Muscle layer of duodenum (tissue), 2 donors: ENCODE results near the gene NCS1.

Source experiments
- H3K27ac ChIP-seq: one replicate; pipeline ENCODE4 v1.7.0; 2013; ENCODE audit warnings: mild to moderate bottlenecking, low read length
- H3K27me3 ChIP-seq: one replicate; pipeline ENCODE4 v1.7.0; 2013; ENCODE audit warnings: low read depth, mild to moderate bottlenecking, control low read depth, low read length
- H3K36me3 ChIP-seq, 2 donors: one replicate each; pipeline ENCODE4 v1.7.0; 2013; ENCODE audit warnings: low read length in 2 of 2, control low read depth in 1 of 2, mild to moderate bottlenecking in 1 of 2; ENCODE audit not compliant: insufficient read depth in 2 of 2, control insufficient read depth in 1 of 2
- H3K4me1 ChIP-seq, 2 donors: one replicate each; pipeline ENCODE4 v1.7.0; 2013; ENCODE audit warnings: low read length in 2 of 2, mild to moderate bottlenecking in 2 of 2, control low read depth in 1 of 2, moderate library complexity in 1 of 2; ENCODE audit not compliant: insufficient read depth in 2 of 2, control insufficient read depth in 1 of 2
- H3K4me3 ChIP-seq, 2 donors: one replicate each; pipeline ENCODE4 v1.7.0; 2013; ENCODE audit warnings: low read length in 2 of 2, low read depth in 1 of 2, mild to moderate bottlenecking in 1 of 2
- H3K9me3 ChIP-seq, 2 donors: one replicate each; pipeline ENCODE4 v1.7.0; 2013; ENCODE audit warnings: low read length in 2 of 2, control low read depth in 1 of 2, mild to moderate bottlenecking in 1 of 2; ENCODE audit not compliant: control insufficient read depth in 1 of 2
- donor health status: healthy.

Gene NCS1

DNA sequence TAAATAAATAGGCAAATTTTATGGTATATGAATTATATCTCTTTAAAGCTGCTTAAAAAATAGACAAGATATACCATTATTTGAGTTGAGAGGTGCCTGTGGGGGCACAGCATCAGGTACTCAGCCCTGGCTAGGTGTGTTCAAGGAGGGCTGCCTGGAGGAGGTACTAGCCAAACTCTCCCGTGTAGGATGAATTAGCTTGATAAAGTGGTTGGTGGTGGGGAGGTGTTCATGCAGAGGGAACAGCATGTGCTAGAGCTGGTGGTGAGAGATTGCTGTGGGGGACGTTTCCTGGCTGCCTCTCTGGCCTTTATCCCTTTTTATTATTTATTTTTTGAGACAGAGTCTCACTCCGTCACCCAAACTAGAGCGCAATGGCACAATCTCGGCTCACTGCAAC lies 23.2 kb upstream of the NCS1 start:
- Histone ChIP-seq H3K27me3 (no peaks in the 10 kb centered on the region), H3K36me3 (no peaks in the 10 kb centered on the region), H3K27ac (no peak overlapping the region), H3K4me1 (peaks cover under 1 to 5% of the 10 kb centered on the region in 2 donors), H3K4me3 (no peak overlapping the region), H3K9me3 (no peaks in the 10 kb centered on the region)

DNA sequence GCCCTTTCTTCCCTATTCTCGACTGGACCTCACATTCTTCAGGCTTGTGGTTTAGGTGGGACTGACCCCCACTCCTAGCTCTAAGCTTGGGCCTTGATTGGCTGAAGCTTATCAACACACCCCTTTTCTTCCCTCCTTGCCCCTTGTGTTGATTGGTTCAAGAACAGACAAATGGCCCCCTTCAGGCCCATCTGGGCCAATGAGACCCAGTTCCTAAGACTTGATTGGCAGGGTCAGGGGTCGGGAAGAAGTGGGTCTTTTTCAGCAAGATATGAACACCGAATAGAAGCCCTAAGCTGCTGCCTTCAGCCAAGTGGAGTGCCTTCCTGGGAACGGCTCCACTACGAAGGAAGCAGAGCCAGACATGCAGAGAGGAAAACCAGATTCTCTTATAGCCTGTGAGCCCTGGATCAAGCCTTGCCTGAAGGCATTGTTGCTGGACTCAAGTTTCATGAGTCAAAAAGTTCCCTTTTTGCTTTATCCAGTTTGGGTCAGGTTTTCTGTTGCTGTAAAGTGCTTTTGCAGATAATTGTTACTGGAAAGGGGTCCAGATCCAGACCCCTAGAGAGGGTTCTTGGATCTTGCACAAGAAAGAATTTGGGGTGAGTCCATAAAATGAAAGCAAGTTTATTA lies 22.4 kb upstream of the NCS1 start:
- no peaks in the 10 kb centered on the region for H3K27me3 ChIP-seq
- peaks cover 0 to under 1% of the 10 kb centered on the region in 2 donors for H3K4me1 ChIP-seq
- H3K36me3 ChIP-seq, result no peaks in the 10 kb centered on the region
- H3K4me3 ChIP-seq, result no peak overlapping the region
- no peaks in the 10 kb centered on the region for H3K9me3 ChIP-seq
- no peak overlapping the region for H3K27ac ChIP-seq

GRCh38 chr9:130150779-130151382 lies 21.3 kb upstream of the NCS1 start:
- Histone ChIP-seq H3K27me3 (no peaks in the 10 kb centered on the region), H3K36me3 (no peaks in the 10 kb centered on the region), H3K9me3 (no peaks in the 10 kb centered on the region), H3K4me3 (no peak overlapping the region), H3K4me1 (no peaks in the 10 kb centered on the region), H3K27ac (no peak overlapping the region)

GRCh38 chr9:130154816-130155215 lies 17.4 kb upstream of the NCS1 start:
- H3K36me3 ChIP-seq, result no peaks in the 10 kb centered on the region
- H3K27me3 ChIP-seq, result no peaks in the 10 kb centered on the region
- no peak overlapping the region for H3K4me3 ChIP-seq
- no peak overlapping the region for H3K27ac ChIP-seq
- no peaks in the 10 kb centered on the region for H3K9me3 ChIP-seq
- no peaks in the 10 kb centered on the region for H3K4me1 ChIP-seq

GRCh38 chr9:130155647-130156046 lies 16.6 kb upstream of the NCS1 start:
- Histone ChIP-seq H3K4me1 (no peaks in the 10 kb centered on the region), H3K27me3 (no peaks in the 10 kb centered on the region), H3K27ac (no peak overlapping the region), H3K9me3 (no peaks in the 10 kb centered on the region), H3K36me3 (no peaks in the 10 kb centered on the region), H3K4me3 (no peak overlapping the region)

GRCh38 chr9:130156672-130157071 lies 15.5 kb upstream of the NCS1 start:
- Histone ChIP-seq H3K27ac (no peak overlapping the region), H3K36me3 (no peaks in the 10 kb centered on the region), H3K9me3 (no peaks in the 10 kb centered on the region), H3K4me3 (no peak overlapping the region), H3K27me3 (no peaks in the 10 kb centered on the region), H3K4me1 (no peaks in the 10 kb centered on the region)

DNA sequence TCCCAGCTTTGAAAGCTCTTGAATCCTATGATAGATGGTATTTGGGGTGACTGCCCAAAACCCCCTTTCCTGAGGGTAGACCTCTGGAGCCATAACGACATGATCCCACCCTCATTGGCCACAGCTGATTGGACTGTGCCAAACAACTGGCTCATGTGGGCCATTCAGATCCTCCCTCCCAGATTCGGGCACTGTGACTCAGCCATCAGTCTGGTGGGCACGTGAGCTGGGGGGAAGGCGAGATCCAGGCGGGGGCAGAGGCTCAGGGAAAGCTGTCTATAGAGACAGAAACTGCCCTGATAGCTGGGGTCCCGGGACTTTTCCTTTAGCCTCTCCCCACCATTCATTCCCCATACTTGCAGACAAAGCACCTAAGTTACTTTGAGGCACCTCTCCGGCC lies 15.1 kb upstream of the NCS1 start:
- no peaks in the 10 kb centered on the region for H3K27me3 ChIP-seq
- no peaks in the 10 kb centered on the region for H3K9me3 ChIP-seq

DNA sequence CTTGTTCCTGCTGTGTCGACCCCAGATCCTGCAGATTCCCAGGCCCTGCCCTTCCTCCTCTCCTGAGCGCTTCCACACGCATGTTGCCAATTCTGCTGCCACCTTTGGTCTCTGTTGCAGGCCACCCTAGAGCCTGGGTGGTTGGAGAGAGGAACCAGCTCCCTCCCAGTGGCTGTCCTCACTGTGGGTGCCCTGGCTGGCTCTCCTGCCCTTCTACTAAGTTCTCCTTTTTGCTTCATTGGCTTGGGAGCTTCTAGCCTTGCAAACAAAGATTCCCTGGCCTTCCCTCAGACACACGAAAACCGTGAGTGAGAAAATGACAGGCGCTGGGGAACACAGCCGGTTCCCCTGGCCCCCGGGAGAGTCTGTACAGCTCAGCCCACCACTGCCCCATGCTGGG lies 14.2 kb upstream of the NCS1 start:
- Histone ChIP-seq H3K4me1 (no peaks in the 10 kb centered on the region), H3K27me3 (no peaks in the 10 kb centered on the region), H3K27ac (no peak overlapping the region), H3K9me3 (no peaks in the 10 kb centered on the region), H3K4me3 (no peak overlapping the region), H3K36me3 (no peaks in the 10 kb centered on the region)

More for the DNA sequence above, 15.1 kb upstream of the NCS1 start:
- Histone ChIP-seq H3K36me3 (no peaks in the 10 kb centered on the region), H3K27ac (no peak overlapping the region), H3K4me1 (no peaks in the 10 kb centered on the region), H3K4me3 (no peak overlapping the region)

GRCh38 chr9:130159057-130159456 lies 13.1 kb upstream of the NCS1 start:
- no peak overlapping the region for H3K27ac ChIP-seq
- no peaks in the 10 kb centered on the region for H3K36me3 ChIP-seq
- H3K27me3 ChIP-seq, result no peaks in the 10 kb centered on the region
- H3K4me3 ChIP-seq, result no peak overlapping the region
- H3K9me3 ChIP-seq, result no peaks in the 10 kb centered on the region
- H3K4me1 ChIP-seq, result no peaks in the 10 kb centered on the region

- Histone ChIP-seq H3K36me3 (no peaks in the 10 kb centered on the region), H3K4me3 (no peak overlapping the region), H3K9me3 (no peaks in the 10 kb centered on the region), H3K4me1 (no peaks in the 10 kb centered on the region), H3K27ac (no peak overlapping the region), H3K27me3 (no peaks in the 10 kb centered on the region)
Measured at GRCh38 chr9:130159915-130160670, 12.1 kb upstream of the NCS1 start.

- Histone ChIP-seq H3K27ac (no peak overlapping the region), H3K36me3 (no peaks in the 10 kb centered on the region), H3K4me1 (no peaks in the 10 kb centered on the region), H3K9me3 (no peaks in the 10 kb centered on the region), H3K4me3 (no peak overlapping the region), H3K27me3 (no peaks in the 10 kb centered on the region)
Measured at GRCh38 chr9:130160862-130161470, 11.2 kb upstream of the NCS1 start.
